ENCODE results near the gene EXOC6B.

Gene EXOC6B

DNA sequence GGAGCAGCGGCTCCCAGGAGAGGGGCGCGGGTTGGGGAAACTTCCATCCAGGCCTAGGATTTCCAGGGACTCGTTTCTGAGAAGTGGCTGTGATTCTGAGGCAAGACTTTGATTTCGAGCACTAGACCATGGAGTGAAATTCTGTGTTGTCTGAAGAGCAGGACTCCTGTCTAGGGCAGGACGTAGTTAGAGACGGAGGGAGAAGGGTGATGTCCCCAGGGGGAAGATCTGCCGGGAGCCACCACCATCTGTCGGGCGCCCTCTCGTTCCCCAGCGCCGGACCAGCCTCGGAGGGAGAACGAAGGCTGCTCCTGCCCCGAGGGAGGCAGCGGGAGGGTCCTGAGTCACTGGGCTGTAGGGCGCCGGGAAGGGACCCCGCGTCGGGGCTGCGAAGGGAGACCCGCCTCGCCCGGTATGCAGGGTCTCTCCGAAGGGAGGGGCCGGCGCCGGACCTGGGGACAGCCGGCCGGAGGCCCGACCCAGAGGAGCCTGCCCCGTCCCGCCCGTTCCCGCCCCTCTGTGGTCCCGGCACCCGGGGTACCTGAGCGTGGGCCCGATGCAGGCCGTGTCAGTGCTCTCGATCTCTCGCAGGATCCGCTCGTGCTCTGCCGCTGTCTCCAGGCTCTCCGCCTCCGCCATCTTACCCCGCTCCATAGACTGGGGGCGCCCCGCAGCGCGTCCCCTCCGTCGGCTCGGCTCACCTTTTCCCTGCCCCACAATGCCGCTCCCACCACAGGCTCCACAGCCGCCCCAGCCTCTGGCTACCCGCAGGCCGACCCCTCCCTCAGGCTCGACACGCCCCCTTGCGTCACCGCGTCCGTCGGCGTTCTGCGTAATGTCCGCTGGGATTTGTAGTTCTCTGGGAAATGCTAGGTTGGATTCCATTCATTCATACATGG lies at the start of gene EXOC6B:
TSS of gene EXOC6B (minus strand) at position 777 of the 899 bp plus-strand sequence.
- peak; percentile 89 for DNase-seq (ENCODE audit: low spot score)

DNA sequence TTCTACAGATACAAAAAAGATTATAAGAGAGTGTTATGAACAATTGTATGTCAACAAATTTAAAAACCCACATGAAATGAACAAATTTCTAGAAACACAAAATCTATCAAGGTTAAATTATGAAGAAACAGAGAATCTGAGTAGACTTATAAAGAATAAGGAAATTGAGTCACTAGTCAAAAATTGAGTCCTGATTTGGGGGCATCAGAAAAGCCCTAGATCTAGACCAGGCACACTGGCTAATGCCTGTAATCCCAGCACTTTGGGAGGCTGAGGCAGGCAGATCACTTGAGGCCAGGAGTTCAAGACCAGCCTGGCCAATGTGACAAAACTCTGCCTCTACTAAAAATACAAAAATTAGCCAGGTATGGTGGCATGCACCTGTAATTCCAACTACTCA lies 46.0 kb upstream of the EXOC6B start:
- DNase-seq (ENCODE audit: low spot score), result no peak

DNA sequence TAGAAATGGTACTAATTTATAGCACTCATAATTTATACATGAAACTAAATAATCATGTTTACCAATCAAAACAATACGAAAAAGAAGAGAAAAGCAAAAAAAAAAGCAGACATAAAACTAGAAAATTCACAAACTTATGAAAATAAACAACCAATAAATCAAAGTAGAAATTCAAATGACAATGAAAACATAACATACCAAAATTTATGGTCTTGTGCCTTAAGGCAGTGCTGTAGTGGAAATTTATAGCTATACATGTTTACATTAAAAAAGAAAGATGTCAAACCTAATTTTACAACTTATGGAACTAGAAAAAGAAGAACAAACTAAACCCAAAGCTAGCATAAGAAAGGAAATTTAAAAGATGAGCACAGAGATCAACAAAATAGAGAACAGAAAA lies 45.2 kb upstream of the EXOC6B start:
- no peak for DNase-seq (ENCODE audit: low spot score)

DNA sequence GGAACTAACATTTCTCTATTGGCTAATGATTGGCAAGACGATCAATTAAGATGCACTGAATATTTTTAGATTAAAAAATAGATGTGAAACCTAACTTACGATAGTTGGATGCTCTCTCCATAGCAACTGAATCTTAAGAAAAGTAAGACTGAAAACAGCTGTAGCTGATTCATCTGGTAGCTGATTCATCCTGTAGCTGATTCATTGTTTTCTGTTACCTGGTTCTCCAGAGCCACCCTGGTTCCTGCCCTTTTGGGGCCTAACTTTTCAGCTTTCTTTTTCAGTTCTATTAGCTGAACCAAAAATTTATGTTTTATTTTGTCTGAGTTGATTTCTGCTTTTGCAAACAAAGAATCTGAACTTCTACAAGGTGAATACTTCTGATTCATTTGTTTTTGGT lies 38.7 kb upstream of the EXOC6B start:
- no peak for DNase-seq (ENCODE audit: low spot score)

DNA sequence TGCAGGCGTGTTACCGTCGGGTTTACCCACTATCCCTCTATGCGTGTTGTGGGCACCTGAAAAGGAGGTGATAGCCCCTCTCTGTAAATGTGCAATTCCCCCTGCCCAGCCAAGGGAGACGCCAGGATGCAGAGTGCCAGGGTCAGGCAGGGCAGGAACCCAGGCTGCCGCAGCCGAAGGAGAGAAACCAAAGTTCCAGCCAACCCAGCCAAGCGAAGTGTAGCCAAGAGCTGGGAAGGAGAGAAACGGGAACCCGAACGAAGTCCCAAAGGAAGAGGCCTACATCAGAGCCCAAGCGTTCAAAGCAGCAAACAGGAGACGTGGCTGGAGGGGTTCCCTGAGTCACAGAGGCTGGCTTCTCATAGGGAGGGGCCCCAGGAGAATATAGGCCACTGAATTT lies 37.2 kb upstream of the EXOC6B start:
- no peak for DNase-seq (ENCODE audit: low spot score)

DNA sequence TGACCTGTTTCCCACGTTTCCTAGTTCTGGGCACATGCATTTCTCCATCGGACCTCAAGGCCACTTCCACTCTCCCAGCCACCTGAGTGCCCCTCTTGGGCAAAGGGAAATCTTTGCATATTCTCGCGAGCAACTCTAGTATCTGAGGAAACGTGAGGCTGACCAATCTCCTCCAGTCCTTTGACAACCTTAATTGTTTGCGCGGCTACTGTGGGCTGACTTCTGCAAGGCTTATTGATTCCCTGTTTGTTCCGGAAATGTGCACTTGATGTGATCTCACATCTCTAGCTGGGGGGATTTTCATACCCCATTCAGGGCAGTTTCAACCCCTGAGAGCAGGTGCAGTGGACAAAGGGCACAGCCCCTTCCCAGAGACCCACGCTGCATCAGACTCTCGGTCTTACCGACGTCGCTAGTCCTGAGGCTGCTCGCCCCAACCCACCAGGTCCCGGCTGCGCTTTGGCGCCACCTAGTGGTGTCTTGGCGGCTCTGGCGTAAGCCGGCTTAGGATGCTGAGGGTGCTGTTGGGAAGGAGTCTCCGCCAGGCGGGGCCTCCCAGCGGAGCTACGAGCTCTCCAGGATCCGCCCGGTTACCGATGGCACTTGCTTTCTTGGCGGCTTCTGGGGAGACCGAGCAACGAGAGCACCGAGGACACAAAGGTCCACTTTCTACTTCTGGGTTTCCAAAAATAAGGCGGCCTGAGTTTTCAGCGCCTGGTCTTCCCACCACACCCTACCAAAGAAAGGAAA lies 36.6 kb upstream of the EXOC6B start:
- DNase-seq (ENCODE audit: low spot score), result peak; percentile 90

DNA sequence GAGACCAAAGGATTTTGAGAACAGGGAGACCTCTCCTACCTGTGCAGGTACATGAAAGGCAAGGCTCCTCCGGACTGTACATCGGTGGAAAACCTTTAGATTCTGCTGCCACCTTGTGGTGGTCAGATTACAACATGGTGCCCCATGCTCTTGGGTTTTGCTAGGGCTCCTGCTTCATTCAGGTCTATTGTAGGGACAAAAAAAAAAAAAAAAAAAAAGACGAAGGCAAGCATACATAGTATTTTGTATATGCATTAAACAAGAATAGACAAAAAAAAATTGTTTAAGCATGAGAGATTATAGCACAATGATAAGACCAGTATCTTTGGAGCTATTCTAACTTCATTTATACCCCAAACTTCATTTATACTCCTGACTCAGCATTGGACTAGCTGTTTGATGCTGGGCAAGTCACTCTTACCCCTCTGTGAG lies 34.0 kb upstream of the EXOC6B start:
- peak; percentile 59 for DNase-seq (ENCODE audit: low spot score)

DNA sequence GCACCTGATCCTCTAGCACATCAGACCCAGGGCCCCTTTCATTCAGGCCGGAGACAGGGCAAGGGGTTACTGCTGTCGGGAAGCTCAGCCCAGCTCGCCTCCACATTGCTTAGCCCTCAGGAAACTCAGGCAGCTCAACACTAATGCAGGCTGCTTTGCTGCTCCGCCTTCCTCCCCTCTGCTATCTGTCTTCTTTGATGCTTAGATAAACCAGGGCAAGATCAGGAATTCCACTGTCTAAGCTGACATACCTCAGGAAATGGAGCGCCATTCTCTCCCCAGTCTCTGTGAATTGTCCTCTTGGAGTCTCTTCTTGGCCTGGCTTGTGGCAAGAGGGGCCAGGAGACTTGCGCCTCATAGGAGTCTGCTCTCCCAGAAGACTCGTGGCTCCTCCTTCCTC lies 25.5 kb upstream of the EXOC6B start:
- no peak for DNase-seq (ENCODE audit: low spot score)

DNA sequence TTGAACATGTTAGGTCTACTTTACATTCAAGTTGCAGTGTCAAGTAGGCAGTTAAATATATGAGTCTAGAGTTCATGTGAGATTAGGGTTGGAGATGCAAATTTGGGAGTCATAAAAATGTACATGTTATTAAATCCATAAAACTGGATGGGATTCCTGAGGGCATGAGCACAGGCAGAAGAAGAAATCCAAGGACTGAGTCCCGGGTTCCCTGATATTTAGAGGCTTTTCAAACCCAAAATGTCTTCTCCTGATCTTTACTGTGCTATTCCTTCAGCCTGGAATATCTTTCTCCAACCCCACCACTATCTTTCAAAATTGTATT lies 23.3 kb upstream of the EXOC6B start:
- DNase-seq (ENCODE audit: low spot score), result no peak

DNA sequence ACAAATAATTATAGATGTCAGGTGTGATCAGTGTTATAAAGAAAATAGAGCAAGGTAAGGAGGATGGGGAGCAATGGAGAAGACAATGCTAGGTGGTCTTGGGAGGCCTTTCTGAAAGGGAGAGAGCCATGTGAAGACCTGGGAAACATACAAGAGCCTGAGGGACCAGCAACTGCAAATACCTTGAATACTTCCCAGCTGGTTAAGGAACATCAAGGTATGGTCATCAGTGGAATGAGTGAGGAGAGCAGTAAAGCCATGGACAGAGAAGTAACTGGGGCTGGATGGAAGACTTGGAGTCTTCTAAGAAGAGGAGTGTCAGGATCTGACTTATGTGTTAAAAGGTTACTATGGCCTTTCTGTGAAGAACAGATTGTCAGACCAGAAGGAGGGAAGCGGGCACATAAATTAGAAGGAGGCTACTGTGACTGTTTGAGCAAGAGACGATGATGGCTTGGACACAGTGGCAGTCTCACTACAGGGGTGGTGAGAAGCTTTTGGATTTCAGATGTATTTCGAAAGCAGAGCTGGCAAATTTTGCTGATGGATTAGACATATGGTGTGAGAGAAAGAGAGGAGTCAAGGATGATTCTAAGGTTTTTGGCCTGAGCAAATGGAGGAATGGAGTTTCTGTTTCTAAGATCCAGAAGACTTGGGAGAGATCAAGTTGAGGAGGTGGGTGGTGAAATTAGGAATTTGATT lies 22.8 kb upstream of the EXOC6B start:
- DNase-seq (ENCODE audit: low spot score), result no peak

DNA sequence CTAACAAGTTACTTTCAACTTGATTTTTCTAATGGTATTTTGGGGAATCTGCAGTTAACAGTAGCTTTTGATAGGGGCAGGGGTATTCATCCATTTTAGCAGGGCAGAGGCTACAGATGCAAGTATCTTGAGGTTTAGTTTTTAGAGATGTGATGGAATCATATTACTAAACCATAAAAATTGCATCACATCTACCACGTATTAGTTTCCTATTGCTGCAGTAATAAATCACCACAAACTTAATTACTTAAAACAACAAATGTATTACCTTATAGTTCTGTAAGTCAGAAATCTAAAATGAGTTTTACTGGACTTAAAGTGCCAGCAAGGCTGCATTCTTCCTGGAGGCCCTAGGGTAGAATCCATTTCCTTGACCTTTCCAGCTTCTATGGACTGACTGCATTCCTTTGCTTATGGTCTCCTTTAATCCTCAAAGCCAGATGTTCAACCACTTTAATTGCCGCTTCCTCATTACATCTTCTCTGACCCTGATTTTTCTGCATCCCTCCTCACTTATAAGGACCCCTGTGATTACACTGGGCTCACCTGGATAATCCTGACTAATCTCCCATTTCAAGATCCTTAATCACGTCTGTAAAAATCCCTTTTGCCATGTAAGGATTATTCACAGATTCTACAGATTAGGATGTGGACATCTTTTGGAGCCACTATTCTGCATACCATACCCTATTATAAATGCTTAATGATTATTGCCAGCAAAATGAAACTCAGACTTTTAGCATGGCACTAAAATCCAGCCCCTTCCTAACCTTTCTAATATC lies 21.9 kb upstream of the EXOC6B start:
- DNase-seq (ENCODE audit: low spot score), result no peak

DNA sequence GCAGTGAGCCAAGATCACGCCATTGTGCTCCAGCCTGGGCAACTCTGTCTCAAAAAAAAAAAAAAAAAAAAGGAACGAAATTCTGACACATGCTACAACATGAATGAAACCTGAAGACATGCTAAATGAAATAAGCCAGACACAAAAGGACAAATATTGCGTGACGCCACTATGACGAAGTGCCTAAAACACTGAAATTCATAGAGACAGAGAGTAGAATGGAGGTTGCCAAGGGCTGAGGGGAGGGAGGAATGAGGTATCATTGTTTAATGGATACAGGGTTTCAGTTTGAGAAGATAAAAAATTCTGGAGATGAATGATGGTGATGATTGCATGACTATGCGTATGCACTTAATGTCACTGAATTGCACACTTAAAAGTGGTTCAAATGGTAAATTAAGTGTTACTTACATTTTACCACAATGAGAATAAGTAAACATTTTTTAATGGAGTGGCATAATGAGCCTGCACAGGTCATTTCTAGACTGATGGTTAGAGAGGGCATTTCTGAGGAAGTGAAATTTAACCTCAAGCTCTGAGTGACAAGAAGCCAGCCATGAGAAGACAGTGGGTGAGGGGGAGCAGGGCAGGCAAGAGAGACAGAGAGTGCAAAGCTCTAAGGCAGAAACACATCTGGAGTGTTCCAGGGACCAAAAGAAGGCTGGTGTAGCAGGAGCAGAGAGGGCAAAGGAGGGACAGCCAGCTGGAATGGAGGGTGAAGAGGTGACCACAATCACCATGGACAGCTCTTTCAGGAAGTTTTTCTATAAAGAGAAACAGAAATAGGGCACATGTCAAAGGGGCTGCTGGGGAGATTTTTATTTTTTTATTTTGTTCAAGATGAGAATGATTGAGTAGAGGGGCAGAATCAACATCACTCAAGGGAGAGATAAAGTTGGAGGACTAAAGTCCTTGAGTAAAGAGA lies 20.6 kb upstream of the EXOC6B start:
- no peak for DNase-seq (ENCODE audit: low spot score)

DNA sequence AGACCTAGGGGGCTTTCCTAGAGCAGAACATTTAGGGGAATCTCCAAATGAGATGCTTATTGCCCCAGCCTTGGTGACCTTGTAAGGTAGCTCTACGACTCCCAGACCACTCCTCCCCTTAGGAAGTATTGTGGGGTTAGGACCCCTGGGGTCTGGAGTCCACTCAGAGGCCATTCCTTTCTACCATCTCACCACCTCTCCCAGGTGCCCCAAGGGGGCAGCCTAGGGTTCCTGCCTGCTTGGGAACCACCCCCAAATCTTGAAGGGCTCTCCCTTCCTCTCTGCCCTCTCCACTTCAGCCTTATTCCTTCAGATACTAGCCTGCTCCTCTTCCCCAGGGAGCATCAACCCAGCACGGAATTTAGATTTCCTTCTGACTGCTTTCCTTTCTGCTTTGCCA lies 17.5 kb upstream of the EXOC6B start:
- no peak for DNase-seq (ENCODE audit: low spot score)

DNA sequence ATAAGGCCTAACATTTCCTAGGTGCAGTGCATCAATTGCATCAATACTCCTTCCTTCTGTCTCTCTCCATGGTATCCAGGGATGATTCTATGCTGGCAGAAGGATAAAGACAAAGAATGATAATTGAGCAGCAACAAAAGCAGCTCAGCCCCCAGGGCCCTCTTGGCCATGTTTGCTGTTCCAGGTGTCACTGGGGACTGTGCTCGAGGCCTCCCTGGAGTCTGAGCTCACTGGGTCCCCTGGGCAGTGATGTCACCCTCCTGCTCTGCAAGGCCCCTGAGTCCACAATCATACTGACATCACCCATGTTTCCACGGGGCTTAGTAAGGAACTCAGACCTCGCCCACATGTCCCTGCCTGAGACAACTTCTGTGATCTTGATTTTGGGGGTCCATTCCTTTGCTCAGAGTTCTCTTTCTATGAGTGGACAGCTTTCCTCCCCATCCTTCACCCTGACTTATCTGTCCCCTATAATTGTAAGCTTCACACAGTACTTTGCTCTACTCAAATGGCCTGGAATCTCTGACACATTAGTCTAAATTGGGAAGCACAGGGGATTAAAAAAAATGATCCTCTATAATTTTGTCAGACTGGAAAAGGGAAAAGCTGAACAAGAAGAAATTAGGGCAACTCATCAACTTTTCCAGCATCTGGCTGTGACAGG lies 15.8 kb upstream of the EXOC6B start:
- no peak for DNase-seq (ENCODE audit: low spot score)

DNA sequence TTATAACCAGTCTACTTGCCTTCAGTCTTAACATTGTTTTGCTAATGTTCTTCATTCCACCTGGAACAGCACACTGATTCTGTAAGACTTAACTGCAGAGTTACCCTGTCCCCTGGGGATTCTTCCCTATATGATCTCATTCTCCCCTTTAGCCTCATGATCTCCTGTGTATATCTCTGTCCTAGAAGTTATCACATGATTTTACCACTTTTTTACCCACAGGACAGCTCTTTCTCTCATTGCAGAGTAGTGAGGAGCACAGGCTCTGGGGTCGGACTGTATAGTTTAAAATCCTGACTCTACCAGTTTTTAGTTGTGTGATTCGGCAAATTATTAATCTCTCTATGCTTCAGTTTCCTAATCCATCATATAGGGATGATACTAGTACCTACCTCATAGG lies 14.2 kb upstream of the EXOC6B start:
- no peak for DNase-seq (ENCODE audit: low spot score)

DNA sequence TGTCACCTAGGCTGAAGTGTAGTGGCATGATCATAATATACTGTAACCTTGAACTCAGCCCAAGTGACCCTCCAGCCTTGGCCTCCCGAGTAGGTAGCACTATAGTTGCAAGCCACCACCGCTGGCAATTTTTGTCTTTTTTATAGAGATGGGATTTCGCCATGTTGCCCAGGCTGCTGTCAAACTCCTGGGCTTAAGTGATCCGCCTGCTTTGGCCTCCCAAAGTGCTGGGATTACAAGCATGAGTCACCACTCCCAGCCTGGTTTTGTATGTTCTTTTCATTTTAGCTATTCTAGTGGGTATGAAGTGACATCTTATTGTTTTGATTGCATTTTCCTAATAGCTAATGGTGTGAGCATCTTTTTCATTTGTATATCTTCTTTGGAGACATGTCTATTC lies 11.3 kb upstream of the EXOC6B start:
- no peak for DNase-seq (ENCODE audit: low spot score)

DNA sequence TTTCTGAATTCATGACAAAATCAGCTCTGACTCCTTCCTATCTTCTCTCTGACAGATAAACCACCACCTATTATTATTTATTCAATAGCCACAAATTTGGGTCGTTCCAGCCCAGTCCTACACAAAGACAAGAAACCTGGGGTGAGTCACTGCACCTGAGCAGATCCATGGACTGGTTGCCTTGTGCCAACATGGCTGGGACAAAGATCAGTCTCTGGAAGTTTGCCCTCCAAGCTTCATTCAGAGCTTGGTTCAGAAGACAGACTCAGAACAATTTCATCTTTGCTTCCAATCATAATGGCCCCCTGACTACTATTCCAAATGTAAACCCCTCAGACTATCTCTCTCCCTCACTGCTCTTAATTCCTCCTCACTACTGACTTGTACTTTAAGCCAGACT lies 9.6 kb upstream of the EXOC6B start:
- no peak for DNase-seq (ENCODE audit: low spot score)

DNA sequence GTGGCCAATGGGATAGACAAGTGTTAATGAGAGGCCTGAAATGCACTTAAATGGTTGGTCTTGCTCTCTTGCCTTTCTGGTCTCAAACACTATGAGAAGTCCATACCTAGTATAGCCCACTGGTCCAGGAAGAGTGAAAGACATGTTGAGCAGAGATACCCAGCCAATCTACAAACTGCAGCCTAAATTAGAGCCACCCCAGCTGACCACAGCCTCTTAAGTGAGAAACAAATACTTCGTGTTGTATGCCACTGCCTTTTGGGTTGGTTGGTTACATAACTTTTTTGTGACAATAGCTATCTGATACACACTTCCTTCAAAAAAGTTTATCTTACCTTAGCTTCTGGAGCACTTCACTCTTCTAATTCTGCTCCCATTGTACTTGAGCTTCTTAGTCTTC lies 8.8 kb upstream of the EXOC6B start:
- DNase-seq (ENCODE audit: low spot score), result no peak

DNA sequence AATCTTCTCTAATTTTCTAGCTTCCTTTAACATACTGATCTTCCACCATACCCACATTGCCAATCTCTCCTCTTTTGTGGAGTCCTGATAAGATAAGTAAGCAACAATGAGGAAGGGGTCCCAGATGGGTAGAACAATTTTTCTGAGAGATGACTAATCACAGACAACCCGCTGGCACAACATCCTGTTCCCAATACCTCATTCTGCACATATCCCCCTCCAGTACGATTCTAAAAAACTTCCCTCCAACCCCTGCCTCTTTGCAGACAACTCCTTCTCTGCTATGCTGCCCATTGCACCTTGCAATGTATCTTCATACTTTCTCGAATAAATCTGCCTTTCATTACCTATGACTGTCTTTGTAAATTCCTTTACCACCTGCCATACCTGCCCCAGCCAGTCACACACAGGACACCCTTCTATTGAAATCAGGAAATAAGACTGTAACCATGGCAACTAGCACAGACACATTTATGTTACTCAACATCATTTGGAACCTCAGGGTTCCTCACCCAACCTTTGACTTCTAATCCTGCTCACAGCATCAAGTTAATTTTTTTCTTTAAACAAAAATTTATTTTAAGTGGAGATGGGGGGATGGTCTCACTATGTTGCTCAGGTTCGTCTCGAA lies 7.4 kb upstream of the EXOC6B start:
- no peak for DNase-seq (ENCODE audit: low spot score)

DNA sequence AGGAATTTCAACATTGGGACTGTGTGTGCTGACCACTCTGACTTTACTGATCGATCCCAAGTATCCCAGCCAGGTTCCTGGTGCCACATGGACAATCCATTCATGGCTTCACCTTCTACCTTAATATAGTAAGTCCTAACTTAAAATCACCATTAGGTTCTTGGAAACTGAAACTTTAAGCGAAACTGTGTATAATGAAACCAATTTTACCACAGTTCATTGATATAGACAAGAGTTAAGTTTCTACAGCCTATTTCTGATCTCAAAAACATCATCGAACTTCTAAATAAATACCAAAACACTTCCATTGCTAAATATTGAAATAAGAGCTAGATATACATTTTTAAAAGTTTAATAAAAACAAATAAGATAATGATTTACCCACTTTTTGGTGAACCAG lies 4.4 kb upstream of the EXOC6B start:
- no peak for DNase-seq (ENCODE audit: low spot score)

Data from HuH-7 (cell line).